Endothelial cell of umbilical vein (primary cell): ENCODE results near the gene ALG6. TPM values are rescaled to one million over a fixed set of nuclear protein-coding genes. Genes with fewer than 3 reads are reported as not detected.

Experiments
- BruUV-seq: library from RNA; stranded (reverse); fragments of 400-500 nt; replicated peaks from 2 replicates; lab custom pipeline; 2021; lab: Mats Ljungman, UMichigan
- CTCF ChIA-PET: fragments of 300-600, 350-600 bp; sonication (Branson Sonifier 250); formaldehyde crosslinking; loops from one replicate; lab custom pipeline; 2021; ENCODE audit warnings: antibody characterized with exemption, inconsistent platforms; lab: Charles Lee
- POLR2A ChIA-PET: fragments of 300-600, 350-600 bp; sonication (Branson Sonifier 250); formaldehyde crosslinking; loops from one replicate; lab custom pipeline; 2021; ENCODE audit warnings: antibody characterized with exemption, inconsistent platforms; lab: Charles Lee
- DNase-seq: peaks from one replicate; pipeline ENCODE4 v3.0.0-alpha.2; 2011; ENCODE audit warnings: low read depth, low spot score
- FAIRE-seq: peaks from 2 replicates; lab custom pipeline; 2011; peaks lifted over from hg19 to GRCh38; lab: Jason Lieb, UNC
- H2AFZ ChIP-seq: 2 replicates; pipeline ENCODE4 v1.6.0; 2012; ENCODE audit warnings: low read depth, low read length, control low read depth, inconsistent platforms
- H3K27ac ChIP-seq: 2 replicates; pipeline ENCODE4 v1.5.1; 2011; ENCODE audit warnings: low read depth, mild to moderate bottlenecking, control low read depth, low read length, moderate library complexity; ENCODE audit not compliant: insufficient read depth
- H3K27me3 ChIP-seq, 2 experiments: 2 replicates each; pipeline versions ENCODE4 v1.6.0 to v1.6.1; 2011; ENCODE audit warnings: low read length in 2 of 2, mixed read lengths in 1 of 2; ENCODE audit not compliant: control insufficient read depth in 2 of 2, insufficient read depth in 2 of 2
- H3K36me3 ChIP-seq, 2 experiments: 2 replicates in 1 of 2; 3 replicates in 1 of 2; pipeline ENCODE4 v1.5.1; 2011; ENCODE audit warnings: low read length in 2 of 2, mild to moderate bottlenecking in 1 of 2, moderate library complexity in 1 of 2; ENCODE audit not compliant: control insufficient read depth in 2 of 2, insufficient read depth in 2 of 2; ENCODE audit errors: extremely low read depth in 1 of 2
- H3K4me1 ChIP-seq: 3 replicates; pipeline ENCODE4 v1.5.1; 2011; ENCODE audit warnings: mild to moderate bottlenecking, low read length; ENCODE audit not compliant: control insufficient read depth, insufficient read depth; ENCODE audit errors: extremely low read depth
- H3K4me2 ChIP-seq: 2 replicates; pipeline ENCODE4 v1.6.1; 2011; ENCODE audit warnings: low read length, control low read depth, mixed read lengths; ENCODE audit not compliant: insufficient read depth
- H3K4me3 ChIP-seq, 3 experiments: fragments of 200-600 bp in 1 of 3; sonication (generic), shearing (Covaris generic) in 1 of 3; replicated peaks in 1 of 3; 2 replicates each; pipeline ENCODE4 v1.5.1; 2011 to 2016; ENCODE audit warnings: control low read depth in 3 of 3, low read length in 3 of 3, mild to moderate bottlenecking in 2 of 3, inconsistent platforms in 1 of 3, low read depth in 1 of 3, moderate library complexity in 1 of 3; ENCODE audit not compliant: insufficient read depth in 1 of 3
- H3K79me2 ChIP-seq: 2 replicates; pipeline ENCODE4 v1.6.0; 2012; ENCODE audit warnings: low read length, inconsistent platforms; ENCODE audit not compliant: control insufficient read depth, insufficient read depth
- H3K9ac ChIP-seq: replicated peaks from 2 replicates; pipeline ENCODE3; 2011; ENCODE audit warnings: low read length, control low read depth; ENCODE audit not compliant: insufficient read depth; ENCODE audit errors: extremely low read depth
- H3K9me1 ChIP-seq: replicated peaks from 3 replicates; pipeline ENCODE4 v1.6.0; 2011; ENCODE audit warnings: mild to moderate bottlenecking, low read length; ENCODE audit not compliant: control insufficient read depth, insufficient read depth; ENCODE audit errors: extremely low read depth
- H3K9me3 ChIP-seq: replicated peaks from 2 replicates; pipeline ENCODE4 v1.5.1; 2012; ENCODE audit warnings: low read length, inconsistent platforms; ENCODE audit not compliant: control insufficient read depth, insufficient read depth
- H4K20me1 ChIP-seq: replicated peaks from 2 replicates; pipeline ENCODE3; 2011; ENCODE audit warnings: mild to moderate bottlenecking, low read length; ENCODE audit not compliant: control insufficient read depth, insufficient read depth; ENCODE audit errors: extremely low read depth
- CTCF ChIP-seq, 2 donors: IDR thresholded peaks; 1 replicate in 1 of 2; 2 replicates in 1 of 2; pipeline ENCODE4 v1.5.1; 2011; ENCODE audit warnings: low read length in 2 of 2, mild to moderate bottlenecking in 2 of 2, moderate library complexity in 2 of 2, control low read depth in 1 of 2, inconsistent platforms in 1 of 2, low read depth in 1 of 2; ENCODE audit not compliant: insufficient read depth in 1 of 2; ENCODE audit errors: extremely low read depth in 1 of 2
- EZH2 ChIP-seq: IDR thresholded peaks from 2 replicates; pipeline ENCODE4 v1.6.1; 2012; ENCODE audit warnings: borderline replicate concordance, low read depth, mild to moderate bottlenecking, moderate library complexity, low read length, inconsistent platforms; ENCODE audit not compliant: severe bottlenecking
- FOS ChIP-seq: IDR thresholded peaks from 2 replicates; pipeline ENCODE4 v1.6.1; 2011; ENCODE audit warnings: mild to moderate bottlenecking, low read length, moderate library complexity, borderline replicate concordance; ENCODE audit not compliant: insufficient read depth
- GATA2 ChIP-seq: IDR thresholded peaks from 2 replicates; pipeline ENCODE4 v1.7.0; 2011; ENCODE audit warnings: low read depth, mild to moderate bottlenecking, moderate library complexity, mixed read lengths, low read length; ENCODE audit not compliant: insufficient read length, insufficient read depth
- JUN ChIP-seq: IDR thresholded peaks from 2 replicates; pipeline ENCODE4 v1.6.1; 2011; ENCODE audit warnings: borderline replicate concordance, low read depth; ENCODE audit not compliant: insufficient read length, insufficient read depth
- MAX ChIP-seq: IDR thresholded peaks from 2 replicates; pipeline ENCODE4 v1.6.1; 2011; ENCODE audit not compliant: insufficient read depth, insufficient read length
- MYC ChIP-seq: IDR thresholded peaks from one replicate; pipeline ENCODE4 v1.6.1; 2011; ENCODE audit warnings: mild to moderate bottlenecking, low read depth, low read length
- POLR2A ChIP-seq: IDR thresholded peaks from 2 replicates; pipeline ENCODE4 v1.6.1; 2012; ENCODE audit warnings: low read depth, mild to moderate bottlenecking, control low read depth, low read length
- POLR2AphosphoS5 ChIP-seq: IDR thresholded peaks from 2 replicates; pipeline ENCODE4 v1.6.1; 2012; ENCODE audit warnings: low read depth, mild to moderate bottlenecking, control low read depth, low read length, moderate library complexity; ENCODE audit not compliant: insufficient read depth
- dilution Hi-C: fragments of 300-500 bp; cut with MboI; formaldehyde crosslinking; loops from one replicate; pipeline ENCODE4 v1.15.0; 2019; ENCODE audit warnings: low sequenced_read_pairs; ENCODE audit not compliant: extremely low pct_ligation_motif_present
- intact Hi-C: fragments of 100-400 bp; cut with micrococcal nuclease; formaldehyde crosslinking; loops from one replicate; pipeline ENCODE4 v1.10.0; 2022
- polyA plus RNA-seq, 4 experiments: library from polyadenylated mRNA; depleted of rRNA in 3 of 4; stranded (reverse) in 3 of 4; unstranded in 1 of 4; fragments of >200 nt; gene quantifications; 2 replicates each; pipeline versions ENCODE4 v1.2.1 to v1.2.3, GENCODE V29; 2011 to 2012; ENCODE audit warnings: missing spikeins in 1 of 4
- total RNA-seq: library from RNA; stranded (reverse); gene quantifications from 2 replicates; pipeline ENCODE4 v1.2.3, GENCODE V29; 2021

Gene ALG6
- total and polyA plus RNA-seq, 2 donors (not counting 3 experiments of a cell fraction or from before 2014, with no cell fraction given), result 14.4 to 17.3 TPM

GRCh38 chr1:63442141-63442475, 74.7 kb downstream of the ALG6 start:
- ChIA-PET POLR2A (no interaction called here), CTCF (interaction anchor here (0.6 to 2.9 kb wide), 14 partner anchors 9 to 600 kb away, joined by 3 to 18 read pairs (median 5); no protein-coding TSS in a partner anchor)
- H2AFZ ChIP-seq, result no peak overlapping the region
- no peak for FAIRE-seq
- dilution Hi-C loops (no loop called here), intact Hi-C loops (loop anchor here (5.0 kb wide), 1 partner anchor 75 kb away; the partner anchor contains the start of gene ALG6)
- no peak overlapping the region for H3K9ac ChIP-seq
- H3K9me1 ChIP-seq, result no peaks in the 10 kb centered on the region
- DNase-seq, result no peak
- no peak overlapping the region for H3K4me3 ChIP-seq
- H3K36me3 ChIP-seq, result no peaks in the 10 kb centered on the region
- no peak for TF ChIP-seq EZH2
- TF ChIP-seq MAX, result no peak
- no peak for TF ChIP-seq CTCF (IDR thresholded peaks at IDR 0.05; ENCODE audit: extremely low read depth in 1 of 2, insufficient read depth in 1 of 2, low read depth in 1 of 2, low read length in 2 of 2)
- TF ChIP-seq FOS, result no peak
- TF ChIP-seq JUN, result no peak
- TF ChIP-seq GATA2, result no peak
- no peak for TF ChIP-seq POLR2A
- TF ChIP-seq MYC, result no peak
- TF ChIP-seq POLR2AphosphoS5, result no peak
- BruUV-seq, result no TSS peak
- no peaks in the 10 kb centered on the region for H3K27me3 ChIP-seq
- no peaks in the 10 kb centered on the region for H4K20me1 ChIP-seq
- H3K79me2 ChIP-seq, result no peaks in the 10 kb centered on the region
- no peak overlapping the region for H3K27ac ChIP-seq
- H3K9me3 ChIP-seq, result no peaks in the 10 kb centered on the region
- H3K4me1 ChIP-seq, result no peaks in the 10 kb centered on the region
- no peak overlapping the region for H3K4me2 ChIP-seq
